Astrocyte (in vitro differentiated cells and primary cell): ENCODE measurements around the gene PRAMEF13.
"Not testable (repeated sequence)": the region's sequence is repeated elsewhere in the genome, so short reads cannot be mapped to it uniquely, and the experiment has no call there.

Source experiments
- EZH2 ChIP-seq: IDR thresholded peaks from 2 replicates; pipeline ENCODE4 v1.6.1; 2012; ENCODE audit warnings: mild to moderate bottlenecking, low read length, inconsistent platforms; ENCODE audit not compliant: insufficient read depth
- TF ChIP-seq, protein P1 (sequence below): IDR thresholded peaks from 2 replicates; pipeline ENCODE4 v1.5.1; 2011; ENCODE audit warnings: low read depth, mild to moderate bottlenecking, inconsistent platforms, low read length, moderate library complexity; ENCODE audit not compliant: insufficient read depth

- TF ChIP-seq EZH2 = not testable (repeated sequence)
- TF ChIP-seq, protein P1, sequence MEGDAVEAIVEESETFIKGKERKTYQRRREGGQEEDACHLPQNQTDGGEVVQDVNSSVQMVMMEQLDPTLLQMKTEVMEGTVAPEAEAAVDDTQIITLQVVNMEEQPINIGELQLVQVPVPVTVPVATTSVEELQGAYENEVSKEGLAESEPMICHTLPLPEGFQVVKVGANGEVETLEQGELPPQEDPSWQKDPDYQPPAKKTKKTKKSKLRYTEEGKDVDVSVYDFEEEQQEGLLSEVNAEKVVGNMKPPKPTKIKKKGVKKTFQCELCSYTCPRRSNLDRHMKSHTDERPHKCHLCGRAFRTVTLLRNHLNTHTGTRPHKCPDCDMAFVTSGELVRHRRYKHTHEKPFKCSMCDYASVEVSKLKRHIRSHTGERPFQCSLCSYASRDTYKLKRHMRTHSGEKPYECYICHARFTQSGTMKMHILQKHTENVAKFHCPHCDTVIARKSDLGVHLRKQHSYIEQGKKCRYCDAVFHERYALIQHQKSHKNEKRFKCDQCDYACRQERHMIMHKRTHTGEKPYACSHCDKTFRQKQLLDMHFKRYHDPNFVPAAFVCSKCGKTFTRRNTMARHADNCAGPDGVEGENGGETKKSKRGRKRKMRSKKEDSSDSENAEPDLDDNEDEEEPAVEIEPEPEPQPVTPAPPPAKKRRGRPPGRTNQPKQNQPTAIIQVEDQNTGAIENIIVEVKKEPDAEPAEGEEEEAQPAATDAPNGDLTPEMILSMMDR = not testable (repeated sequence)
Measured at GRCh38 chr1:13216619-13217018, 15.4 kb upstream of the PRAMEF13 start.
